ENCODE measurements around the gene SLC25A21. TPM values are rescaled to one million over a fixed set of nuclear protein-coding genes. Genes with fewer than 3 reads are reported as not detected.

SLC25A21 gene
- total RNA-seq, 4 donors from 2014 or later: 0.82 to 11.1 TPM; not detected in 2

- Histone ChIP-seq H3K36me3 (no peaks in the 10 kb centered on the region), H3K27ac (no peak overlapping the region), H3K9me3 (no peaks in the 10 kb centered on the region), H3K4me3 (no peak overlapping the region), H3K4me1 (no peaks in the 10 kb centered on the region), H3K27me3 (no peaks in the 10 kb centered on the region)
- intact Hi-C loops (cut with DNase I; ENCODE audit: low total_unique reads) (no loop called here), in situ Hi-C loops (cut with MboI; ENCODE audit: low pct_ligation_motif_present in 1 of 4, low pct_unique_long_range_greater_than_20kb in 1 of 4, low sequenced_read_pairs in 3 of 4) (no loop called here)
- DNase-seq: no peak
- TF ChIP-seq, protein P1, sequence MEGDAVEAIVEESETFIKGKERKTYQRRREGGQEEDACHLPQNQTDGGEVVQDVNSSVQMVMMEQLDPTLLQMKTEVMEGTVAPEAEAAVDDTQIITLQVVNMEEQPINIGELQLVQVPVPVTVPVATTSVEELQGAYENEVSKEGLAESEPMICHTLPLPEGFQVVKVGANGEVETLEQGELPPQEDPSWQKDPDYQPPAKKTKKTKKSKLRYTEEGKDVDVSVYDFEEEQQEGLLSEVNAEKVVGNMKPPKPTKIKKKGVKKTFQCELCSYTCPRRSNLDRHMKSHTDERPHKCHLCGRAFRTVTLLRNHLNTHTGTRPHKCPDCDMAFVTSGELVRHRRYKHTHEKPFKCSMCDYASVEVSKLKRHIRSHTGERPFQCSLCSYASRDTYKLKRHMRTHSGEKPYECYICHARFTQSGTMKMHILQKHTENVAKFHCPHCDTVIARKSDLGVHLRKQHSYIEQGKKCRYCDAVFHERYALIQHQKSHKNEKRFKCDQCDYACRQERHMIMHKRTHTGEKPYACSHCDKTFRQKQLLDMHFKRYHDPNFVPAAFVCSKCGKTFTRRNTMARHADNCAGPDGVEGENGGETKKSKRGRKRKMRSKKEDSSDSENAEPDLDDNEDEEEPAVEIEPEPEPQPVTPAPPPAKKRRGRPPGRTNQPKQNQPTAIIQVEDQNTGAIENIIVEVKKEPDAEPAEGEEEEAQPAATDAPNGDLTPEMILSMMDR (IDR thresholded peaks at IDR 0.05): no peak
- TF ChIP-seq POLR2A (IDR thresholded peaks at IDR 0.05) (no peak), EP300 (IDR thresholded peaks at IDR 0.05; ENCODE audit: low read depth) (no peak), POLR2AphosphoS5 (IDR thresholded peaks at IDR 0.05) (no peak)
Observed at GRCh38 chr14:36822685-36823084, 349.7 kb downstream of the SLC25A21 start.

GRCh38 chr14:36820901-36821300, 351.5 kb downstream of the SLC25A21 start:
- Histone ChIP-seq H3K4me3 (no peak overlapping the region), H3K27ac (no peak overlapping the region), H3K27me3 (no peaks in the 10 kb centered on the region), H3K9me3 (no peaks in the 10 kb centered on the region), H3K36me3 (no peaks in the 10 kb centered on the region), H3K4me1 (no peaks in the 10 kb centered on the region)
- TF ChIP-seq EP300 (IDR thresholded peaks at IDR 0.05; ENCODE audit: low read depth) (no peak), POLR2AphosphoS5 (IDR thresholded peaks at IDR 0.05) (no peak), POLR2A (IDR thresholded peaks at IDR 0.05) (no peak)
- TF ChIP-seq, protein P1 (IDR thresholded peaks at IDR 0.05): no peak
- DNase-seq: no peak
- in situ Hi-C loops (cut with MboI; ENCODE audit: low pct_ligation_motif_present in 1 of 4, low pct_unique_long_range_greater_than_20kb in 1 of 4, low sequenced_read_pairs in 3 of 4) (no loop called here), intact Hi-C loops (cut with DNase I; ENCODE audit: low total_unique reads) (no loop called here)
- 86 to 90% methylated on average over 1 of the region's 1 CpG for WGBS, 2 donors (ENCODE audit: low coverage in 1 of 2)

- intact Hi-C loops (cut with DNase I; ENCODE audit: low total_unique reads): no loop called here
- Histone ChIP-seq H3K9me3 (no peaks in the 10 kb centered on the region), H3K36me3 (no peaks in the 10 kb centered on the region), H3K4me3 (no peak overlapping the region), H3K27ac (no peak overlapping the region), H3K4me1 (no peaks in the 10 kb centered on the region), H3K27me3 (no peaks in the 10 kb centered on the region)
- in situ Hi-C loops (cut with MboI; ENCODE audit: low pct_ligation_motif_present in 1 of 4, low pct_unique_long_range_greater_than_20kb in 1 of 4, low sequenced_read_pairs in 3 of 4): no loop called here
- no peak for DNase-seq
- WGBS, 2 donors (ENCODE audit: low coverage in 1 of 2): 55 to 59% methylated on average over 2 of the region's 2 CpGs
- TF ChIP-seq POLR2AphosphoS5 (IDR thresholded peaks at IDR 0.05) (no peak), EP300 (IDR thresholded peaks at IDR 0.05; ENCODE audit: low read depth) (no peak), POLR2A (IDR thresholded peaks at IDR 0.05) (no peak)
- TF ChIP-seq, protein P1 (IDR thresholded peaks at IDR 0.05): no peak
Observed at GRCh38 chr14:36820111-36820709, 352.2 kb downstream of the SLC25A21 start.

GRCh38 chr14:36818794-36819384, 353.5 kb downstream of the SLC25A21 start:
- no peak for DNase-seq
- in situ Hi-C loops (cut with MboI; ENCODE audit: low pct_ligation_motif_present in 1 of 4, low pct_unique_long_range_greater_than_20kb in 1 of 4, low sequenced_read_pairs in 3 of 4): no loop called here
- TF ChIP-seq POLR2AphosphoS5 (IDR thresholded peaks at IDR 0.05) (no peak), POLR2A (IDR thresholded peaks at IDR 0.05) (no peak), EP300 (IDR thresholded peaks at IDR 0.05; ENCODE audit: low read depth) (no peak)

More at GRCh38 chr14:36818794-36819384, 353.5 kb downstream of the SLC25A21 start:
- H3K27me3 ChIP-seq: no peaks in the 10 kb centered on the region
- no peak overlapping the region for H3K27ac ChIP-seq
- no peaks in the 10 kb centered on the region for H3K9me3 ChIP-seq
- H3K4me1 ChIP-seq: no peaks in the 10 kb centered on the region
- intact Hi-C loops (cut with DNase I; ENCODE audit: low total_unique reads): no loop called here
- no peak overlapping the region for H3K4me3 ChIP-seq
- no peaks in the 10 kb centered on the region for H3K36me3 ChIP-seq
- 53 to 58% methylated on average over 2 of the region's 2 CpGs for WGBS, 2 donors (ENCODE audit: low coverage in 1 of 2)
